NCI-H1105 (cell line): ENCODE measurements around the gene MTF1.

Source experiments
- DNase-seq: peaks from one replicate; lab custom pipeline; 2025; lab: John Stamatoyannopoulos, UW

The MTF1 gene

DNA sequence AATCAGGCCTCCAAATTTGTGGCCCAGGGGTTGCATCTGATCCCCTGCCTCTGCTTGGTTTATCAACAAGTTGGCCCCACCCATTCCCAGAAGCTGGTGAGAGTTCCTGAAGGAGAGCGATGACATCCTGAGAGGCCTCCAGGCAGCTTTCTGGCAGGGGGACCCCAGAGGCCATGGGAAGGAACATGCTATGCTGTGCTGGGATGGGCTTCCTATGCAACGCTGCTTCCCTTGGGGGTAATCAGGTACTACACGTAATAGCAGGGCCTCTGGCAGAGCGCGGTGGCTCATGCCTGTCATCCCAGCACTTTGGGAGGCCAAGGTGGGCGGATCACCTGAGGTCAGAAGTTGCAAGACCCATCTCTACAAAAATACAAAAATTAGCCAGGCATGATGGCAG is 8.4 kb upstream of the MTF1 start:
- DNase-seq = no peak

DNA sequence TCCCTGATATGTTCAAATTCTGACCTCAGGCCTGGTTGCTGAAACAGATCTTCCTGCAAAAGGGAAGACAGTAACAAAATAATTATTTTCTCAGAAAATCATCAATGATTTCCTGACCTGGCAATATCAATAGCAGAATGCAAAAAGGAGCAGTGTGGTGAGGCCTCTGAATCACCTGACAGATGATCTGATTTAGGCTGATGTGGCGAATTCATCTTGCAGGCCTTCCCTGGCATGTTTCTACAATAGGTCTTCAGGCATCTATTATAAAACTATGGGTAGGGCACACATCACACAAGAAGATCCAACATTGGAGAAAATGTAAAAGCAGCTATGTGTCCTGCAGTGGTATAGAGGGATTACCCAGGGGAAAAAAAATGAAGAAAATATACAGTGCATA is 7.1 kb upstream of the MTF1 start:
- no peak for DNase-seq

DNA sequence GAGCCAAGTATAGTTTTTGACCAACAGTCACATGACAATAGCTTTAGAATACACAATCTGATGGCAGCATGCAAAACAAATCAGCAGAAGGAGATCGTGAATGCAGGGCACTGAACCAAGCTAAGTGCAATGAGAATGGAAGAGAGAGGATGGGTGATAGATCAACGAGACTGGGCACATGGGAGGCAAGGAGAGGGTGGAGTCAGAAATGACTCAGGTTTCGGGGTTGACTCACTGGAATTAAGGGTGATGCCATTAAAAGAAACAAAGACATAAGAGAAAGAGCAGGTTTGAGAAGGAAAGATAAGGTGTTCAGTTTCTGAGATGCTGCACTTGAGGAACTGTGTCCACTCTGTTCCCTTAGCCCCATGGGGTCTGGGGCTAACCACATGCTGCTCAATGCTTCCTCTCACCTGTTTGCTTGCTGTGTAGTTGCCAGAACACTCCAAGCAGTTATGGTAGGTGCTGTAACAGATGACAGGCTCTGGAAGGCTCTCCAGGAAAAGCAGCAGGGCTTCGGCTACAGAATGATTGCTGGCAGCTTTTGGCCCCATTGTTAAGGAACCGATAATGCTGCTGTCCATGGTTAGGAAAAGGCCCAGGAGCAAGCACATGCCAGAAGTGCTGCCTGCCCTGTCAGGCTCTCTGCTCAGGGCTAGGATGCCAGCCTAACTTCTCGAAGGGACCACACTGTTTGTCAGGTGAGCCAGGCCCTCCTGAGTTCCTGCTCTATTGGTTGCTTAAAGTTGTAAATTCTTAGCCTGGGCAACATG is 6.1 kb upstream of the MTF1 start:
- no peak for DNase-seq

DNA sequence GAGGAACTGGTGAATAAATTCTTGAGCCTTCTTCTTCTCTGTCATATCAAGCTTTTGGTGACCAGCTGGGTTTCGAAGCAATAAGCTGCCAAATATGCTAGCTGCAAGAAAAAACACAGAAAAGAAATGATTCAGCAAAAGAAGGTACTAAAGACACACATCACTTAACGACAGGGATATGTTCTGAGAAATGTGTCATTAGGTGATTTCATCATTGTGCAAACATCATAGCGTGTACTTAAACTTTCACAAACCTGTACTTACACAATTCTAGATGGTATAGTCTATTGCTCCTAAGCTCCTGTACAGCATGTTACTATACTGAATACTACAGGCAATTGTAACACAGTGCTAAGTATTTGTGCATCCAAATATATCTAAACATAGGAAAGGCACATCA is 2.9 kb upstream of the MTF1 start:
- DNase-seq = no peak

DNA sequence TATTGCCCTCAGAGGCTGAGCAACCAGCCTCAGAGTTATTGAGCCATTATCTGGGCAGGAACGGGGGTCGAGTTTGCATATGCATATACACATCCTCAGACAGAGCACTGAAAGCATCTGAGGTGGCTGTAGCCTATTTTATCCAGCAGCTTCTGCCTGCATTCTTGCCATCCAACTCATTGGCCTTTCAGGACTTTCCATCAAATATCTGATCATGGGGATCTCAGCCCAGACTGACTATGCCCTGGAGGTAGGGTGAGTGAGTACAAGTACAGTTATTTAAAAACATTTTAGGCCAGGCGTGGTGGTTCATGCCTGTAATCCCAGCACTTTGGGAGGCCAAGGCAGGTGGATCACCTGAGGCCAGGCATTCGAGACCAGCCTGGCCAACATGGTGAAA is 1.8 kb upstream of the MTF1 start:
- DNase-seq = no peak

DNA sequence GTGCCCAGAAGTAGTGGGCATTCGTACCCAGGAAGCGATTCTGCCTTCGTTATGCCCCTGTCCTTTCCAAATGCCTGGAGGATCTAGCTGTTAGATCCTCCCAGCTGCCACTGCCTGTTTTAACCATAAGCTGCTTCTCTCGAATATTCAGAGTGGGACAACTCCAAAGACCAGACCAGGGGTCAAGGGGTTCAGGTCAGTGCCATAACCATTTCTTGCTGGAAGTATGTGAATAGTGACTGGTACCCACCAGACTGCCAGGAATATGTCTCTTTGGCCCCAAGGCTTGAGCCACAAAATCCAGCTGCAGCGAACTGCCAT is 914 bp upstream of the MTF1 start:
- DNase-seq = no peak

DNA sequence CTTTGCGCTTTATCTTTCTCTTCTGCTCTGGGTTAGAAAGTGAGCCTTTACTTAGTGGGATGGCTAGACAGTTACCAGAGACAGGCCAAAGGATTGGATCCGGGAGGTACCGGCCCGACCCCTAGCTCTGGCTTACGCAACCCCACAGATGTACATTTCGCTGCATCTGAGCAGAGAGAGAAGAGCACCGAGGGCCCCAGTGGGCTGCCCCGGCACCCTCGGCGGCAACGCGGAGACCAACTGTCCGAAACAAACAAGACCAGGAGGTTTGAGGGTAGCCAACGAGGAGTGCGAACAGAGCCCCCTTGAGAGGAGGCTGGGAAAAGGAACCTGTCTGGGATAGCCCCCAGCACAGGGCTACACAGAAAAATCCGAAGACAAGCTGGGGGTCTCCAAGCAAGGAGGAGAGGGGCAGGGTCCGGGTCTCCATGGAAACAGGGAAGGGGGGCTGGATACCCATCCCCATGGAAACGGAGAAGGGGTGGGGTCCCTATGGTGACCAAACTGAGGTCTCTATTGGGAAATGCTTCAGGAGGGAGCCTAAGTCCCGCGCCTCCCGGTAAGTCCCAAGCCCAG is 373 bp downstream of the MTF1 start:
- DNase-seq = peak; percentile 74

DNA sequence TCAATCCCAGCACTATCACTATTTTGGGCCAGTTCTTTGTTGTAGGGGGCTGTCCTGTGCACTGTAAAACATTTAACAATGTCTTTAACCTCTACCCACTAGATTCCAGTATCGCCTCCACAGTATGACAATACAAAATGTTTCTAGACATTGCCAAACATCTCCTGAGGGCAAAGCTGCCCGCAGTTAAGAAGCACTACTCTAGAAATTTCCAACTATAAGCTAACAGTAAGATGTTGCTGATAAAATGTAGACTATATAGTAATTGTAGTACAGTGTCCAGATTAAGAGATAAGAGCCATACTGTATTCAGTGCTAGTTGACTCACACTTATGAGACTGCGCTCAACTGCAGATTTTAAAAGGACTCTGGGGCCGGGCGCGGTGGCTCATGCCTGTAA is 5.0 kb downstream of the MTF1 start:
- no peak for DNase-seq

DNA sequence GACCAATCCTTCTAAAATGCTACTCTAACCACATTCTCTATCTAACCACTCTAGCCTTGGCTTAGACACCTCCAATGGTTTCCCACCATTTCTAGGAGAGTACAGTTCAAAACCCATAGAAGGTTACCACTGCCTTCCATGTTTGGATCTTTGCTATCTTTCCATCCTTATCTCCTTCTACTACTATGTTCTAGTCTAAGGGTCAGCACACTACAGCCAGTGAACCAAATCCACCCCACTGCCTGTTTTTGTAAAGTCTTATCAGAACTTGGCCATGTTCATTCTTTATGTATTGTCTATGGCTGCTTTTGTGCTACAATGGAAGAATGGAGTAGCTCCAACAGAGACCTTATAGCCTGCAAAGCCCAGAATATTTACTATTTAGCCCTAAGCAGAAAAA is 6.2 kb downstream of the MTF1 start:
- no peak for DNase-seq

DNA sequence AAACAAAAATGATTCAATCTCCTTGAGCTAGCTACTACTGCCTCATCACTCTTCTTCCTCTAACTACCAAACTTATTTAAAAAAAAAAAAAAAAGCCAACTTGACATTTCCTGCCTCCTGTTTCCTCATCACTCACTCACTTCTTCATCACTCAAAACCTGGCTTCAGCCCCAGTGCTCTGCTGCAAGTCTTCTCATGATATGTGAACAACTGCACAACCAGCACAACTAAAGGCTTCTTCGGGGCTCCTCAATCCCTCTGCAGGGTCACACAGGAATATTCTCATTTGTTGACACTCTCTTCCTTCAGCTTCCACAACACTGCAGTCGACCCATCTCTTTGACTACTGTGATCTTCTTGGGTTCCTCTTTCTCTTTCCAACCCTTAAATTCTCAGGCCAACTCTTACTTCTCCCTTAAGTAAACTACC is 7.6 kb downstream of the MTF1 start:
- no peak for DNase-seq

DNA sequence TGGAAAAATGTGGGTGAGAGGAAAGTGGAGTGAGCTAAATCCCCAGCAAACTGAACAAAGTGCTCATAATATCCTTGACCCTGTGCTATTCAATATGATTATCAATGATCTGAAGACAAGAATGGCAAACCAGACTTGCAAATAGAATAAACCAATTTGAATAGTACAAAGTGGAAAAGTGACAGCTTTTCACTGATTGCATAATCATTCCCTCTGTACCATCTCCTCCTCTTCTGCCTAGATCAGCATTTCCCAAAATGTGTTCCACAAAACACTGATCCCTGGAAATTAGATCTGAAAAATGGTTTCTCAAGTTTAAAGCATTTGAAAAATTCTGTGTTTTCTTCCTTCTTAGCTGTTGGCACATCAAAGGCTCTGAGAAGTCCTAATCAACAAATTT is 8.1 kb downstream of the MTF1 start:
- DNase-seq = no peak

DNA sequence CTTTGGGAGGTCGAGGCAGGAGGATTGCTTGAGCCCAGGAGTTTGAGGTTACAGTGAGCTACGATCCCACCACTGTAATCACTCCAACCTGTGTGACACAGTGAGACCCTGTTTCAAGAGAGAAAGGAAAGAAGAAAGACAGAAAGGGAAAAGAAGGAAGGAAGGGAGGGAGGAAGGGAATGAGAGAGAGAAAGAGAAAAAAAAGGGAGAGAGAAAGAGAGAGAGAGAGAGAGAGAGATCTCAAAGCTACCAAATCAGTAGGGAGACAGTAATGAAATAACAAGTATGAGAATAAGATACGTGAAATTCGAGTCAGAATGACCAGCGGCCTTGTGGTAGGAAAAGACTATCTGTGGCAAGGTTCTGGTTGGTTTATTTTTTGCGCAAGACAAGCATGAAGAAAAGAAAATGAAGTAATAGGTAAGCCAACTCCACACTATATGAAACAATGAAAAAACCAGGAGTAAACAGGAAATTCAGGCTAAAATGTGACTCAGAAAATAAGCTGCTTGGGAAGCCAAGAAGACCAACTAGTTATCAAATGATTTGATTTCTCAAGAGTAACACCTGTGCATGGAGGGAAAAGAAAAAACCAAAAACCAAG is 8.9 kb downstream of the MTF1 start:
- no peak for DNase-seq

DNA sequence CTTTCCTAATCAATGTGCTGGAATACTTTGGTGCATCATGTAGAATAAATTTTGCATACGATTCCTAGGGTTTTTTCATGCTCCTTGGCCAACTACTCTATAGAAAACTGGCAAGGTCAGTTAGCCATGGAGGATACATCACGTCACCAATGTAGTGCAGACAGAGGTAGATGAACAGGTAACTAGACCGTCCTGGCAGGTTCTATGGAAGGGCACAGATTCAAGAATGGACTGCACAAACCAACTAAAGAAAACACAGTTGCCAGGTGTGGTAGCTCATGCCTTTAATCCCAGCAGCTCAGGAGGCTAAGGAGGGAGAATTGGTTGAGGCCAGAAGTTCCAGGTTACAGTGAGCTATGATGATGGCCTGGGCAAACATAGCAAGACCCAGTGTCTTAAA is 9.9 kb downstream of the MTF1 start:
- no peak for DNase-seq

DNA sequence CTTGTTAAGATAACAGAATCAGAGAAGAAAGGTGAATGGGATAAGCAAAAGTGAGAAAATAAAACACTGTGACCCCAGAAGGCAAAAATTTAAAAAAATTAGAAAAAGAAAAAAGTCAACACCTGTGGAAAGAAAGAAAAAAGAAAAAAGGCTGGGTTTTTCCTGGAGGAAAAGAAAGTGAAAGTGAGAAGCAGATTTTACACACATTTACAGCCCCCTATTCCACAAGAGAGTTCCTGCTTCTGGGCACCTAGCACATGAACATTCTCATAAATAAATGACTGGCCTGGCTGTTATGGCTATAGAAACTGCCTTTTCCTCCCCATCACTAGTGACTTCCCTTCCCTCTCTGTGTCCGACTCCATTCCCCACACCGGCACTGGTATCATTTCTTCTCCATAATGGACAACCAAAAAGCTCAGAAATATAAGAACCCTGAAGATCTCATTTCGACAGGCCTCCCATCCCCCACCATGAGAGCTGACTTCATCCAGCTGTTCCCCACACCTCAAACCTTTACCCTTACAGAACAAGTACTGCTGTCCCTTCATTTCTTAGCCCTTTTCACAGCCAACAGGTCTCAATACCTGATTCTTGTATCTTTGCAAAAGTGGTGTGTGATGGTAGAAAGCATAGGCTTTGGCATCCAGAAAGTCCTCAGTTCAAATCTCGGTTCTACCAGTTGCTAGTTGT is 12.6 kb downstream of the MTF1 start:
- DNase-seq = no peak

DNA sequence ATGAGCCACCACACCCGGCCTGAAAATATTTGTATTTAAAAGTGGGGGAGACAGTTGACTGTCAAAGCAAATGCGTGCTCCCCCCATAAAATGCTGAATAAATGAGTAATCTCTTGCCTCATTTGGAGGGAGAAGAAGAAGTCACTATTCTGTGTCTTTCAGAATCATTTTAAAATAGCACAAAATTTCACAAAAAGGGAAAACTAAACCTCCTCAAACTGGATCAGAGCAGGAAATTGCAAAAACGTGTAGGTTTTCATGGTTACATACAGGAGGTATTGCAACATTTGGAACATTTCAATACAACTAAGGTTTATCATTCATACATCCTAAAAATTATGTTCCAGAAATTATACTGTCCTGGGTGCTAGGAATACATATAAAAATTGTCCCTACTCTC is 13.6 kb downstream of the MTF1 start:
- no peak for DNase-seq

DNA sequence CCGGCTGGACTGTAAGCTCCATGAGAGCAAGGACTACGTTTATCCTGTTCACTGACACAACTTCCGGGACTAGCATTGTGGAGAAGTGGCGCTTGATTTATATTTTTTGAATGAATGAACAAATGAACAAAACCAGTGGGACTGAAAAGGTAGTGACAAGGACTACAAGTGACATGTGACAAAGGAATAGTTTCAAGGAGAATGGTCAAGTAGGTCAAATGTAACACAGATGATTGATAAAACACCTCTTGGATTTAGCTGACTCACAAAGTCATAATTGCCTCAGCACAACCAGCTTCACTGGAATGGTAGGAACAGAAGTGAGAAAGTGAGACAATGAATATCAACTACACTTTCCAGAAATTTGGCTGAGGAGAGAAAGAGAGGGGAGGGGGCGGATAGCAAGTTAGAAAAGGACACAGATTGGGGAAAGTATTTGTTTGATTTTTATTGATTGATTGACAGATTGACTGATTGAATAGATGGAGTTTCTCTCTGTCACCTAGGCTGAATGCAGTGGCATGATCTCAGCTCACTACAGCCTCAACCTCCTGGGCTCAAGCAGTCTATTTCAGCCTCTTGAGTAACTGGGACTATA is 14.2 kb downstream of the MTF1 start:
- DNase-seq = no peak

DNA sequence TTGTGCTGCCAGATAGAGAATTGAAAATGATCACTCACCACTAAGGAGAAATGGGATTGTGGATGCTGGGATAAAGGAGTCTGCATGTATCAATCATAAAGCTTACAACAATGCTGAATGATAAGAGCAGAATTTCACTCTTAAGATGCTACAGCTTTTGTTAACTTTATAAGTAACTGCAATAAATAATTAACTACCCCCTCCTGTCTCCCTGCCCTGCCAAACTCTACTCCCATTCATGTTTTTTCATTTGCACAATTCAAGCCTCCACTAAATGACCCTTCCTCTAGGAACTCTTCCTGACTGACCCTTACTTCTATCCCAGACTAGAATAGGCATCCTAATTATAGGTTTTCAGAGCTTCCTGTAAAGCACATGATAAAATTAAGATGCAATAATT is 14.9 kb downstream of the MTF1 start:
- DNase-seq = no peak

DNA sequence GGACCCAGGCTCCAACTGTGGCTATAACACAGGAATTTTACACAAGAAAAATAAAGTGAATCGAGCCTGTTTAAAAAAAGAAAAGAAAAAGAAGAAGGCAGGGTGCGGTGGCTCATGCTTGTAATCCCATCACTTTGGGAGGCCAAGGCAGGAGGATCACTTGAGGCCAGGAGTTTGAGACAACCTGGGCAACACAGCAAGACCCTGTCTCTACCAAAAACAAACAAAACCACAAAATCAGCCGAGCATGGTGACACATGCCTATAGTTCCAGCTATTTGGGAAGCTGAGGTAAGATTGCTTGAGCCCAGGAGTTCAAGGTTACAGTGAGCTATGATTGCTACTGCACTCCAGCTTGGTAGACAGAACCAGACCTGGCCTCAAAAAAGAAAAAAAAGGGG is 17.7 kb downstream of the MTF1 start:
- no peak for DNase-seq

DNA sequence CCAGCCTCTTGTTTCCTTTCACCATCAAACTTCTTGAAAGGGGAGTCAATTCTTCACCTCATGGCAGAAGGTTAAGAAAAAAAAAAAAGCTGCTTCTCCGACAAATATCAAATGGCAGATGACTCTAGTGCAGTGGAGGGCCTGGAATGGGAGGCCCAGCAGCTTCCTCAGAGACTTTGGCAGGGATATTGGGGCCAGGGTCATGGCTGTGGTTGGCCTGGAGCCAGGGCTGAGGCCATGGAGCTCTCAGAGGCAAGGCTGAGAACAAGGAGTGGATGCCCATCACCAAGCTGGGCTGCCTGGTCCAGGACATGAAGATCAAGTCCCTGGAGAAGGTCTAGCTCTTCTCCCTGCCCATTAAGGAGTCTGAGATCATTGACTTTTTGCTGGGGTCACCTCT is 18.7 kb downstream of the MTF1 start:
- DNase-seq = no peak

DNA sequence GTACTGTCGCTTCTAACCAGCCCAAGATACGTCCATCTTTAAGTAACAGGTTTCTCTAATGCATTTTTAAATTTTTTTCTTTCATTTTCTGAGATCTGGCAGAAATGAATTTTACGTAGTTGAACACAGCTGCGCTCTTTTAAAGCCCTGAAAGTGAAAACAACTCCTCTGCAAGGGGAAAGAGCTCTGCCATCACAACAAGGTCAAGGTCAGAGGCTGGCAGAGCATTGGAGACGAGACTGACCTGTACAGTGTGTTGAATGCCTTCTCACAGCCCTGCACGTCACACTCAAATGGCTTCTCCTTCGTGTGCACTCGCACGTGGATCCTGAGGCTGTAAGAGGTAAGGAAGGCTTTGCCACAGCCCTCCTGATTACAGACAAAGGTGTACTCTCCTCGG is 19.7 kb downstream of the MTF1 start:
- no peak for DNase-seq

DNA sequence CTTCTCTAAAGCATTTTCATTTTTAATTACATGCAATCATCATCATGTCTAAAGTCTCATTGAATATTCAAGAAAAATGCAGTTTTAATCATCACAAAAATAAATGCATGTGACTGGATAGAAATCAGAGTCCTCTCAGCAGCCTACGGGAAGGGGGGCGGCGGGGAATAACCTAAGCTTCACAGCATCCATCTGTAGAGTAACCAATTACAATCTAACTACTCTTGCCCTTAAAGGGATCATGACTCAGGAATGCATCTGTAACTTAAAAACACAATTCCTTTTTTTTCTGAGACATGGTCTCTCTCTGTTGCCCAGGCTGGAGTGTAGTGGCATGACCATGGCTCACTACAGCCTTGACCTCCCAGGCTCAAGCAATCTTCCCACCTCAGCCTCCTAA is 22.6 kb downstream of the MTF1 start:
- DNase-seq = no peak

DNA sequence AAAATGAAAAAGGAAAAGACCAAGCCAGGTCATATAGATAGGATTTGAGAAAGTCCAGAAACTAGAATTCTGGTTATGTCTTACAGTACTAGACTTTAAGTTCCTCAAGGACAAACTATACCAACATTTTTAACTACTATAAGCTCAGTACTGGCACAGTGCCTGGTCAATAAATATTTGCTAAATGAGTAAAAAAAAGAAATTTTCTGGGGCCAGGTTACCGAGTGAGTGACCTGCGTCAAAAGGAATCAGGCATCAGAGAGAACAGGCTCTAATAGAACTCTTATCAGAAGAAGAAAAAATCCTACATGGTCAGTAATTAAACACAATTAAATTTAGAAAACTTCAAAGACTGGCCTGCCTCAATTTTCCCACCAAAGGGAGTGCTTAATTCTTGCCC is 27.6 kb downstream of the MTF1 start:
- DNase-seq = no peak

DNA sequence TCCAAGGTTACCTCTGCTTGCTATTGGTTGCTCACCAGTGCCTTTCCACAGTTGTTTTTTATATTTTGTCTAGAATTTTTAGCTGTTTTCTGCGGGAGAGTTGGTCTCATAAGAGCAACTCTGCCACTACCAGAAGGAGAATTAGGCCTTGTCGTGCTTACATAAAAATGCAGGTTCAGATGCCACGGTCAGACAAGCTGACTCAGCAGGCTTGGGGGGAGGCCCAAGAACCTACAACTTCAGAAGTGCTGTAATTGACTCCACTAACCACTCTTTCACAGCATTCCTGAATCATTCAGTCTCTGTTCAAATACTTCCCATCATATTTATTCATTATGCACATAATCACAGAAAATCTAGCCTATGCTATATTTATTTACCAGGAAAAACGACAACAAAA is 28.3 kb downstream of the MTF1 start:
- no peak for DNase-seq
